NCI-H2227 (cell line): ENCODE measurements around the gene CASK.
"Not testable (repeated sequence)": the region's sequence is repeated elsewhere in the genome, so short reads cannot be mapped to it uniquely, and the experiment has no call there.

Experiments used
- DNase-seq: peaks from one replicate; lab custom pipeline; 2025; ENCODE audit not compliant: unreplicated experiment; lab: John Stamatoyannopoulos, UW

CASK gene

DNA sequence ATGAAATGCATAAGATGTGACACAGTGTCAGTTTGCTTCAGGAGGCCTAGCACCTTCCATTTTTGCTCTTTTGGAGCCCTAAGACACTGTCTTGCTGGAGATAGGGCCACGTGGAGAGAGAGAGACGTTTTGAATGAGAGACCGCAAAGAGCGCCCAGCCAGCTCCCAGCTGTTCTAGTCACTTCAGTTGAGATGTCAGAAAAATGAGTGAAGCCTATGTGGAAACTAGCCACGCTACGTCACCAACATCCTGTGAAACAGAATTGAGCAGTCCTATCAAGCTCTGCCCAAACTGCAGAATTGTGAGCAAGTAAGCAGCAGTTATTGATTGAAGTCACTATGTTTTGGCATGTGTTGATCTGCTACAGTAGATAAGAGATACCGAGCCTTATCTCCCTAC is 186.3 kb downstream of the CASK start:
- no peak for DNase-seq

DNA sequence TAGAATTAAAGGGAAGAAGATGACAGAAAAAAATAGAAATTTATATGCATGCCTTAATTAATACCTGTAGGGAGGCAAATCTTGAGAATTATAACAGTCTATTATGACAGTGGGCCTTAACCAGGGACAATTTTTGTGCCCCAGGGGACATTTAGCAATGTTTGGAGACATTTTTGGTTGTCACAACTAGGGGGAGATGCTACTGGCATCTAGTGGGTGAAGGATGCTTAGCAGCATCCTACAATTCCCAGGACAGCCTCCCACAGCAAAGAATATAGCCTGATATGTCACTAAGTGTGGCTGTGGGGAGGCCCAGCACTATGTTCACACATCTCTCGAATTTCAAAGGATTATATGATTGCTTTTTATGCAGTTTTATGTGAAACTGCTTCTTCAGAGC is 188.8 kb downstream of the CASK start:
- DNase-seq = peak; percentile 7

DNA sequence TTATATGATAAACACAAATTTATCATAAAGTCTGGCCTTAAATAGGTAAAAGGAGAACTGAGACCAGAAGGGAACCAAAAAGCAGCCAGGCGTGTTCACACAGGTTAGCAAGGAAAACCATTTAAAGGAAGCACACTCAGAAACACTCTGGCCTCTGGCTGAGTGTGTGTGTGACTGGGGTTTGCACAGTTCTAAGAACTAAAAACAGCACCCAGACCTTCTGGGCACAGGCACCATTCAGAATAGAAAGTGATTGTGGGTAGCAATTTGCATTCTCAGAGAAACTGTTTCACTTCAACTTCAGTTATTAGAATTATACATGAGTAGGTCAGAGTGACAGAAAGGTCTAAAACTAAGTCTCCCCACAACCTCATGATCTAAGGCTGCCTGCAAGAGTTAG is 189.4 kb downstream of the CASK start:
- DNase-seq = no peak

DNA sequence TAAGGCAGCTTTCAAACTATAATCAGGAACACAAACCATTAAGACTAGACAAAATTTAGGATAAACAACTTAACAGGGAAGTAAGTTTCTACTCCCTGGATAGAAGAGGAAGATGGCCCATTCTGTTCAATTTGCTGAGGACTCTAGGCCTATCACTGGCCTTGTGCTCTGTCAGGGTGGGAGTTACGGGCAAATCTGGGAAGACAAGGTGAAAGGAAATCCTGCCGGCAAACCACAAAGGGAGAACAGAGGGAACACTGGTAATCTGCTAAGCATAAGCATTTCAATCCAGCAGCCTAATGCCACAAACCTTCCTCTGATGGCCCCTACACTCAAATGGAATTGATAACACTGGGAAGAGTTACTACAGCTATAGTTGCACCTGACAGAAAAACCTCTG is 191.1 kb downstream of the CASK start:
- no peak for DNase-seq

DNA sequence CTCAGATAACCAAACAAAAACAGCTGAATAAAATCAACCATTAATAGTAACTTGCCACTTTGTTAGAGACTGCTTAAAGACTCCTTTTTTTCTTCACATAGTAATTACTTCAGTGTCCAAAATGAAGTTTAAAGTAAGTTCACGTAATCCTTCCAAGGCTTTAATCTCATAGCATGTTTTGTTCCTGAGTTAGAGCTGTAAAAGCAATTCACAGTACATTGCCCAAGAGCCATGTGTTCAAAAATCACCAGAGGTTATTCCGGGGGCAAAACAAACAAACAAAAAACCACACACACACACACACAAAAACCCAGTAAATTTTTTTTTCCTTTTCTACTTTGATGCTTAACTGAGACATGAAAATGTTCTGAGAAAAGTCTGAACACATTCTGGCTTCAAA is 193.3 kb downstream of the CASK start:
- DNase-seq = no peak

DNA sequence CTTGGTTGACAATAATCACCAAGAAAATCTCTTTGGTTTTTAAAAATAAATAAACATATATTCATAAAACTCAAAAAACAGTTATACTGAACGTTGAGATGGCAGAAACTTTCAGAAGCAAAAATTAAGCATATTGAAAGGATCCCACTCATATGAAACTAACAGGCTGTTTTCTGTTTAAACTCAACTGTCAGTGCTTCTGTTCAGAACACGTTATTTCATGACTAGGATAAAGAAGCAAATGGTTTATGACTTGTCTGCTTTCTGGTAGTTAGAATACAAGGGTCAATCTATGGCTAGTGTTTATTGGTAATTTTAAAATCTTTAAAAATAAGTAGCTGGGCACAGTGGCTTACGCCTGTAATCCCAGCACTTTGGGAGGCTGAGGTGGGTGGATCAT is 195.2 kb downstream of the CASK start:
- no peak for DNase-seq

DNA sequence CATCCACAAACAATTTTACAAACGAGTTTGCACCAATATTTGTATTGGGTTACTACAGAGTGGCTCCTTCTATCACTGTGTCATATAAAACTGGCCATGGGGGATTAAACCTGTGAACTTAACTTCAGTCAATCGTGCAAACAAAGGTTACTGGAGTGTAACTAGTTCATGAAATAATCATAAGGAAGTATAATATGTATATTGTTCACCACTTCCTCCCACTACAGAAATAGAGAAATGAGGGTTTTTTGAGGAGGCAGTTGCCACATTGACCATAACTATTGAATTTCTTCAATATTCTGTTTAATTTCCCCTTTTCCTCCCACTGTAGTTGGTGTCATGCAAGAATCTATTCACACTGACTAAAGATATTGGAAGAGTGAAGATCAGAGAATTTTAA is 199.5 kb downstream of the CASK start, which contains the start of gene GPR82:
Gene GPR82, plus strand, starts transcription at position 356 of the 400 bp plus-strand sequence. CDS start 2,846 bp downstream, outside the sequence.
- DNase-seq = no peak

DNA sequence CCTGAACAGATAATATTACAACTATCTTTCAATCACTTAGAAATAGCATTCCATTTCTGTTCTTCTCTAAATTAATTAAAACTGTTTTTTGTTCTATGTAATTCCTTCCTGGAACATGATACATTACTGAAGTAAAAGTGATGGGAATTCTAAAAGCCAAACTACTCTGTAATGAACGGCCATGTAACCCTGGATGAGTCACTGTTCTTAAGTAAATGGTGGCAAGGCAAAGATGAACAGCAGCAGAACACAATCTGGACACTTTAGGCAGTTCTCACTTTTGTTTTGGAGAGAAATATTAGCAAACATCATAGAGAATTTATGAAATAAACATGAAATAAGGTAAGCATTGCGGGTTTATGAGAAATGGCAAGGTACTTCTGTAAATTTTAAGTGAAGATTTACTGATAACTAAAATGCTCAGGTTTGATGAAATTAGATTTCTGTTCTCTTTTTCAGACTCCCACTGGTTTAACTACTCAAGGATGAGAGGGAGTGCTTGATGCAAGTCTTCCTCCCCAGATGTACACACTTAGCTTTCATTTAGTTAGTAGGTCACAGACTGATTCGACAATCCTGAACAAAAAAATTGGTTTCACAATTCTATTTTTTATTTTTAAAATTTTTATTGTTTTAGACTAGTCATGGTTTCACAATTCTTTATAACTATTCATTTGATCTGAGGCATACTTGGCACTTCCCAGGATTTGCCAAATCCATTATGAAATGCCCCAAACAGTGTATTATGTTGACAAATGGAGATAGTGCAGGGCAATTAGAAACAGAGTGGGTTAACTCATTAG is 200.3 kb downstream of the CASK start:
- DNase-seq = no peak

DNA sequence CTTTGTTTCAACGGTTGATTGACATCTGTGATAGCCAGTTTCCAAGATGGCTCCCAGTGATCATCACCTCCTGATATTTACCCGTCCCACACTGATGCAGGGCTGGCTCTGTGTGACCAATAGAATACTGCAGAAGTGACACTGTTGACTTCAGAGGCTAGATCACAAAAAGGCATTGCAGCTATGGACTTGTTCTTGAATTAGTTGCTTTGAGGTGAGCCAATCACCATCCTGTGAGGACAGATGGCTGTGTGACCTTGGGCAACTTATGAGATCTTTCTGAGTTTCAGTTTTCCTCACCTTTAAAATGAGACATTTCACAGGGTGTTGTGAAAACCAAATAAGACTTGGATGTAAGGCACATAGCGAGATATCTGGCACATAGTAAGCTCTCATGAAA is 201.1 kb downstream of the CASK start:
- no peak for DNase-seq

DNA sequence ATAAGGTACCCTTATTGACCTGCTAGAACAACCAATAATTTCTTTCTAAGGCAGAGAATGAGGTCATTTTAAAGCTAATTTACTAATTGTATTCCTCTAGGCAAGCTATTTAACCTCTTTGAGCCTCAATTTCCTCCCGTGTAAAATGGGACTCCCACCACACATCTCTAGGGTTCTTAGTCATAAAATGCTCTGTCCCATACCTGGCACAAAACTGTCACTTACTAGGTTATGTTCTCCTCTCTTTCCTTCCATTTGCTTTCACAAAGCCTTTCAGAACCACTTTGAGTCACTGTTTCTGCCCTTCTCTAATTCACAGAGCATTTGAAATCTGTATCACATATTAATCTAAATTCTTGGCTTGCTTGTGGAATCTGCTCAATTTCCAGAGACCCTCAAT is 201.8 kb downstream of the CASK start:
- DNase-seq = no peak

DNA sequence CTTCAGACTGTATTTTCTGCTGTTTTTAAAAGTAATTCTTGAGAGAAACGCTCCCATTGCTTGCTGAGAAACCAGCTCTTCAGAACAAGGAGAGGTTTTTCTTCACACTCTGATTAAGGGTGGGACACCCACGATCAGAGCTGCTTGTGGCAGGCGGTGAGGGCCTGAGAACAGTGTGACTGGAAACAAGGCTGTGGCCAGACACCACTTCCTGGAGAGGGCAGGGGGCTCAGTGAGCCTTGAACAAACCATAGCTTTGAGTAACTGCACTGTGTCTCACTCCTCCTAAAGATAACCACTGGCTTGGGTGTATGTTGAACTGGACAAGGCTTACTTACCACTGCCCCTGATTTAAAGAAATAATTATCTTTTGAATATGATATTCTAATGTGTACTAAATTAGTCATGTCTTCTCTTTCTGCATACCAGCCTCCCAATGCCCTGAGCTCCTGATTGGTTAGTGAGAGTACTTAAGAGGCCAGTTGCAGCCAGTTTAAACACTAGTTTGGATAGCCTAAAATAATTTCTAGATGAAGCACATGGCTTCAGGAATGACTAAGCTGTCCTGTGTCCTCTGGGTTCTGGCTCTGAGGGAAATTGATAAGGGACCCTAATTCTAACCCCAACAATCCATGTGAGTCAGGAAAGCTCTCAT is 203.1 kb downstream of the CASK start:
- no peak for DNase-seq

DNA sequence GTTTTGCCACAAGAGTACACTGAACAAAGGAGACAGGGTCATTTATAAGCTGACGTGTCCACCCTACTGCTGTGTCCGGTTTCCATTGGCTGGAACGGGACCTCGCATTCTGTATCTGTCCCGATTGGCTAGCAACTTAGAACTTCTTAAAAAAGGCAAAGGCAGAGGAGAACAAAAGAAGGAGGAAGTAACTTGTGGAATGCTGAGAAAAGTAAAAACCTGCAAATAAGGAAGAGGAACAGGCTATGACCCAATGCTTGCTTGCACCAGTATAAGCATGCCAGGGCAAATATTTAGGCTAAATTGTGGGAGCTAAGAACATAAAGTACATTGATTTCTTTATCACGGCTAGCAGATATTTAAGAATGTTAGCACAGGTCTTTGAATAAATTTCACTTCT is 203.7 kb downstream of the CASK start:
- DNase-seq = not testable (repeated sequence)

DNA sequence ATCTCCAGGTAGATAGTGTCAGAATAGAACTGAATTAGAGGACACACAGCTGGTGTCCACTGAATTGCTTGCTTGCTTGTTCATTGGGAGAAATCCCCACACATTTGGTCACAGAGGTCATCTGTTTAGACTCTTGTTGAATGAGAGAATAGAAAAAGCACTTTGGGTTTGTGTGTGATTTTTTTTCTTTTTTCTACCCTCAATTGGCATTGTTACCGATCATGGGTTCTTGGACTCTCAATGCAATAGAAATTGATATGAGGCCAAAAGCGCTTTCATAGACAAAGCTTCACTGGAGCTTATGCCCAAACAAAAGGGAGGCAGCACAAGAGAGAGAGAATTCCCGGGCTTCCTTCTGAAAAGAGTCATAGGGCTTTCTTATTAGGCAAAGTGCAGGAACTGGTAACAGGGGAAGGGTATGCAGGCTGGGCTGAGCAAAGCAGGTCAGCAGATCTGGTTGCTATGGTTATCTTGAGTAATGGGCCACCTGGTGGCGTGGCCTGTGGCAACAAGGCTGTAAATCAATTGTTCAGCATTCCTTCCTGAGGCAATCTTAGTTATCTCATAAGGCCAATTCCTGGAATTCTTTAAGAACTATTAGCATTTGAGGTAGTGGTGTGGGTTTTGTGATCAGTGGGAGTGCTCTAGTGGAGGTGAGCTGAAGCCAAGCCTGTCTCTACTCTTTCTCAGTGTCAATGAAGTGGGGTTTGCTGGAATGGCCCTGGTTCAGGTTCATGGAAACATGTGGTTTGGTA is 204.7 kb downstream of the CASK start:
- DNase-seq = no peak

DNA sequence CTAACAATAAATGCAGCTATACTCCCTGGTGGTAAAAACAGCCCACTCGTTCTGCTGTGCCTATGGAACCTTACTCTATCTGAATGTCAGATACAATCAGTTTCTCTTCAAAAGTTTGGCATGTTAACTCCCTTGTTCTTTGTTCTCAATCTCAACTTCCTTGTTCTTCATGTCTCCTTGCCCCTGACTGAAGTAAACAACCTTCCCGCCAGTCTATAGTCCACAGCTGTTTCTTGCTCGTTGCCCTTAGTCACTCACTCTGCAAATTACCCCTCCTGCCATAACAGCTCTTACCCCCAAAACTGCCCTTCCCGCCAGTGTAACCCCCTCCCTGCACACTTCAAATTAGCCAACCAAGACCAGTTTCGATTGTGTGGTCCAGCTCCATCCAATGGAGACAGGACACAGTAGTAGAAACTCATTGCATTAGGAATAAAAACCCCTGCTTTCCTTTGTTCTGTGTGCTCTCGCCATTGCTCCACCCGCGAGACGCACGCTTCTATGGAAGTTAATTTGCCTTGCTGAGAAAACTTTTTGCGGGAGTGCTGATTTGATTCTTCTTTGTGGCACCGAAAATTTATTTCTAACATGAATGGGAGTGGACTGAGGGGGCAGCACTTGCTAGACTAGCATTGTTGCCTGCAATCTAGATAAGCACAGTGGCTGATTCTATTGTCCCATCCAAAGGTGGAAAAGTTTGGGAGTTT is 206.4 kb downstream of the CASK start:
- DNase-seq = no peak

DNA sequence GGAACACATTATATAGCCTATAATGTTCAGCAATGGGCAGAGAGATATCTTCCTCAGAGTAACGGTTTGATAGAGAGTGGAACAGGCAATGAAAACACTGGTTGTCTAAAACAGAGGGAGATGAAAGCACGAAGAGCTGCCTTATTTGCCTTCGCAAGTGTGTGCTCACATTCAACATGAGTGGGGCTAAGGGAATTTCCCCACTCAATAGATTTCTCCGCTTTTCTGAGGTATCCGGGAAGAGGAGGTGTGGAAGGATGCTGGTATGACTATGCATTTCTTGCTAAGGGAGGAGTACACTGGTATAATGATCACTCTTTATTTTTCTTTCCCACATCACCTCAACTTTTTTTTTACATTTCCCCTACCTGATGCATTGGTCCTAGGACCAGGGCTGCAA is 207.1 kb downstream of the CASK start:
- DNase-seq = no peak

DNA sequence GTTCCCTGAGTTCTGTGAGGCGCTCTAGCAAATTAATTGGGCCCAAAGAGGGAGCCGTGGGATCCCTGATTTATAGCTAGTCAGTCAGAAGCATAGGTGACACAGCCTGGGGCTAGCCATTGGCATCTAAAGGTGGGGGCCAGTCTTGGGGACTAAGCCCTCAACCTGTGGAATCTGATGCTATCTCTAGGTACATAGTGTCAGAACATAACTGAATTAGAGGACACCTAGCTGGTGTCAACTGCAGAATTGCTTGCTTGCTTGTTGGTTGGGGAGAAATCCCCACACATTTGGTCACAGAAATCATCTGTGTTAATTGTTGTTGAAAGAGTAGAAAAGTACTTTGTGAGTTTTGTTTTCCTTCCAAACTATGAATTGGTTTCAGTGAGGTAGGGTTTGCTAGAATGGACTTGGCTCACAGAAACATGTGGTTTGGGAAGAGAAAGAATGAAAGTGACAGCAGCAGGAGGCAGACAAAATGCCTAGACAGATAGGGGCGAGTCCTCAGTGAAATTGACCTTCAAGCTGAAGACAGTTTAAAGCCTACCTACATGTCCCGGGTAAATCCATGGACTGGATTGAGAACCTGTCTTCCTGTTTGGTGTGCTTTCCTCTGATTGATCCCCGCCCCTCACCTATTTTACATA is 212.2 kb downstream of the CASK start:
- DNase-seq = no peak

DNA sequence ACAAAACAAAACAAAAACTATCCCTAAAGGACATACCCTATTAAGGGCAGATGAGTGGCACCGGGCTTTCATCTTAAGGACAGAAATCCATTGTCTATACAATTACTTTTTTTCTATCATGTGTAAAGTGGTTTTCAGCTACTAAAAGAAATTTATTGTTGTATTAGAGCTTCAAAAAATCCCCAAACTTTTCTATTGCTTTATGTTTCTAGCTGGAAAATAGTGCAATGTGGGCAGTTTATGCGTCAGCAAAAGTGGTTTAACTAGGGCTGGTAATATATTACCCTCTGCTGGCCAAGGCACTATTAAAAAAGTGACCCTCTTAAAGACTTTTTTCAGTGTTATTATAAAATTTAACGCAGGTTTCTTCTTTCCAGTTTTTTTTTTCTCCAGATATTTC is 214.9 kb downstream of the CASK start:
- DNase-seq = no peak

DNA sequence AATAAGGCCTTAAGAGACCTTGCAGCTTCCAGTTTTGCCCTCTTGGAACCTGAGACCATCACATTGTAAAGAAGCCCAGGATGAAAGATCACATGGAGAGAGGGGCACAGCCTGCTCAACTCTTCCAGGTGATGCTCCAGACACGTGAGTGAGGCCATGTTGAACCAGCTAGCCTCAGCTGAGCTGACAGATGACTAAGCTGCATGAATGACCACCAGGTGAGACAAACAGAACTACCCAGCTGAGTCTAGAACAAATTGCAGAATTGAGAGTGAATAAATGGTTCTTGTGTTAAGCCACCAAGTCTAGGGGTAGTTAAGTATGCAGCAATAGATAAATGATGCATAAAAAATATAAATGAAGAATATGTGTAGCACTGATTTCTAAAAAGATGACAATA is 216.1 kb downstream of the CASK start:
- no peak for DNase-seq

DNA sequence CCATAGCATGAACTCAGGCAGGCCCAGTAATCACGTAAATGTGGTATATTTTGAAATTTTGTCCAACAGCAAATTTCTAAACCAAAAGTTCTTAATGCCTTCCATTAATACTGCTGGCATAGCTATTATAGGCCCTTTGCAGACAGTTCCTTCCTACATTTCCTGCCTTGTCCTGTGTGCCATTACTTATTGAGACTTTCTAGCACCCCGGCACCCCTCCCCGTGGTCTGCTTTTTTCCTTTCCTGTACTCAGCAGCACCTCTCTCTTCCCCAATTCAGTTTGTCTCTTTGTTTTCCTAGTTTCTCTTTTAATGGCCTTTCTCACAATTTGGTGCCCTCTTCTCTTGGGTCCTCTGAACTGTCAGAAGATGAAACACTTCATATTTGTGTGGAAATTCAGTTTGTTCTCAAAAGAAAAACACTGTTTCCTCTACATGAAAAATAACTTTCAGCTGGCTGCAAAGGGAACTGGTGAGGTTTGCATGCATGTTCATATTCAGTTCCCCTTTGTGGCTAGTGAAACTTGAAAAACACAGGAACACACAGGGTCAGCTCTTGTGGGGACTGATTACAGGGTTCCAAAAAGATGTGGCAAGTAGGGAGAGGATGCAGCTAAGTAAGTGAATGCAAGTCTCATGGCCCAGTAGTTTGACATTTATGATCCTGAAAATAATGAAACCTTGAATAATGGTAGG is 217.5 kb downstream of the CASK start:
- DNase-seq = no peak

DNA sequence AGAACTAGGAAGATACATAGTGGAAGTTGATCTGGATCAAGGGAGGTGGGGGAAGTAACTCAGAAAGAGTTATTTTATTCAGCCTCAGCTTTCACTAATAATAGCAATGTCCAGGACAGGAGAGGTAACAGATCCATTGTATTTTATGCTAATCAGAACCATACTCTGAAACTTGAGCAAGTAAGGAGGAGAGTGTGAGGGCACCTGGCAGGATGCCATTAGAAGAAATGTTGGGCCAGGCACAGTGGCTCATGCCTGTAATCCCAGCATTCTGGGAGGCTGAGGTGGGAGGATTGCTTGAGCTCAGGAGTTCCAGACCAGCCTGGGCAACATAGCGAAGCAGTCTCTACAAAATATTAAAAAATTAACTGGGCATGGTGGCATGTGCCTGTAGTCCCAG is 218.3 kb downstream of the CASK start:
- no peak for DNase-seq
